Natural killer cell treated with Interleukin-12 subunit alpha and Interleukin-12 subunit beta and Interleukin-15 and Interleukin-18, amount 100 ng/mL, for 72 hours (primary cell): ENCODE data around the gene TINCR. TPM values are rescaled to one million over a fixed set of nuclear protein-coding genes. Genes with fewer than 3 reads are reported as not detected.

Experiments used
- ATAC-seq, 2 donors: fragments of 150-1000 bp; cut with Tn5 transposase in 1 of 2; sonication (Bioruptor Pico), chemical (Tn5 transposase) in 1 of 2; 2 replicates each; pipeline ENCODE4 v1.10.0; 2021
- DNase-seq: peaks from one replicate; pipeline ENCODE4 v3.0.0; 2022; ENCODE audit warnings: low spot score
- H3K27ac Mint-ChIP-seq, 2 donors: 1 replicate in 1 of 2; 2 replicates in 1 of 2; pipeline ENCODE4 v1.8.0; 2022; ENCODE audit warnings: mixed read lengths in 2 of 2, mild to moderate bottlenecking in 1 of 2, moderate library complexity in 1 of 2
- H3K27me3 Mint-ChIP-seq, 2 donors: 1 replicate in 1 of 2; 2 replicates in 1 of 2; pipeline ENCODE4 v1.8.0; 2022; ENCODE audit warnings: mixed read lengths in 2 of 2
- H3K36me3 Mint-ChIP-seq: one replicate; pipeline ENCODE4 v1.8.0; 2022; ENCODE audit warnings: mixed read lengths
- H3K4me1 Mint-ChIP-seq, 2 donors: 1 replicate in 1 of 2; 2 replicates in 1 of 2; pipeline ENCODE4 v1.8.0; 2022; ENCODE audit warnings: low read depth in 2 of 2, mixed read lengths in 2 of 2, mild to moderate bottlenecking in 1 of 2
- H3K4me3 Mint-ChIP-seq: one replicate; pipeline ENCODE4 v1.8.0; 2022; ENCODE audit warnings: mixed read lengths
- H3K9me3 Mint-ChIP-seq: 2 replicates; pipeline ENCODE4 v1.8.0; 2022; ENCODE audit warnings: mixed read lengths
- total RNA-seq, 2 donors: library from RNA; stranded (reverse); gene quantifications; one replicate each; pipeline ENCODE4 v1.2.3, GENCODE V29; 2022

The TINCR gene
- total RNA-seq, 2 donors from 2014 or later, result 0.57 to 2.6 TPM

- Mint-ChIP-seq H3K4me3 (peak overlapping the region; percentile 27), H3K9me3 (peaks cover 5% of the 10 kb centered on the region), H3K36me3 (peaks cover 10% of the 10 kb centered on the region), H3K4me1 (no peaks in the 10 kb centered on the region), H3K27ac (no peak overlapping the region), H3K27me3 (peaks cover 15 to 18% of the 10 kb centered on the region in 2 donors)
- DNase-seq, result no peak
- ATAC-seq, result no peak
Observed at GRCh38 chr19:5534787-5535586, 32.8 kb downstream of the TINCR start.

- no peak for ATAC-seq
- H3K4me1 Mint-ChIP-seq, result no peaks in the 10 kb centered on the region
- H3K27me3 Mint-ChIP-seq, result peaks cover 15 to 19% of the 10 kb centered on the region in 2 donors
- peaks cover 10% of the 10 kb centered on the region for H3K36me3 Mint-ChIP-seq
- H3K9me3 Mint-ChIP-seq, result peaks cover 5% of the 10 kb centered on the region
- no peak overlapping the region for H3K27ac Mint-ChIP-seq
- H3K4me3 Mint-ChIP-seq, result no peak overlapping the region
- DNase-seq, result no peak
Observed at GRCh38 chr19:5533257-5533656, 34.5 kb downstream of the TINCR start.

GRCh38 chr19:5530701-5531100 lies 37.1 kb downstream of the TINCR start:
- no peak for ATAC-seq
- Mint-ChIP-seq H3K4me1 (no peaks in the 10 kb centered on the region), H3K27me3 (peaks cover 9 to 12% of the 10 kb centered on the region in 2 donors), H3K9me3 (peaks cover 5% of the 10 kb centered on the region), H3K4me3 (no peak overlapping the region), H3K36me3 (peaks cover 10% of the 10 kb centered on the region), H3K27ac (no peak overlapping the region)
- DNase-seq, result no peak

- DNase-seq, result no peak
- Mint-ChIP-seq H3K9me3 (no peaks in the 10 kb centered on the region), H3K27ac (no peak overlapping the region), H3K4me3 (no peak overlapping the region), H3K36me3 (no peaks in the 10 kb centered on the region), H3K4me1 (no peaks in the 10 kb centered on the region), H3K27me3 (peaks cover 18 to 21% of the 10 kb centered on the region in 2 donors)
- ATAC-seq, result no peak
Observed at GRCh38 chr19:5526691-5527090, 41.1 kb downstream of the TINCR start.

GRCh38 chr19:5524081-5524480 lies 43.7 kb downstream of the TINCR start:
- no peaks in the 10 kb centered on the region for H3K4me1 Mint-ChIP-seq
- peaks cover 18 to 19% of the 10 kb centered on the region in 2 donors for H3K27me3 Mint-ChIP-seq
- ATAC-seq (no peak), DNase-seq (no peak)
- no peak overlapping the region for H3K4me3 Mint-ChIP-seq
- no peaks in the 10 kb centered on the region for H3K9me3 Mint-ChIP-seq
- no peaks in the 10 kb centered on the region for H3K36me3 Mint-ChIP-seq
- H3K27ac Mint-ChIP-seq, result no peak overlapping the region

GRCh38 chr19:5522106-5522505 lies 45.6 kb downstream of the TINCR start:
- H3K27ac Mint-ChIP-seq, result no peak overlapping the region
- ATAC-seq (no peak), DNase-seq (no peak)
- H3K9me3 Mint-ChIP-seq, result peaks cover 4% of the 10 kb centered on the region
- H3K36me3 Mint-ChIP-seq, result no peaks in the 10 kb centered on the region
- H3K4me3 Mint-ChIP-seq, result no peak overlapping the region
- H3K4me1 Mint-ChIP-seq, result no peaks in the 10 kb centered on the region
- H3K27me3 Mint-ChIP-seq, result peaks cover 19 to 27% of the 10 kb centered on the region in 2 donors

GRCh38 chr19:5520501-5520900 lies 47.3 kb downstream of the TINCR start:
- DNase-seq (no peak), ATAC-seq (no peak)
- no peak overlapping the region for H3K27ac Mint-ChIP-seq
- no peak overlapping the region for H3K4me3 Mint-ChIP-seq
- no peaks in the 10 kb centered on the region for H3K4me1 Mint-ChIP-seq
- H3K36me3 Mint-ChIP-seq, result peaks cover 13% of the 10 kb centered on the region
- peaks cover 19 to 37% of the 10 kb centered on the region in 2 donors for H3K27me3 Mint-ChIP-seq
- H3K9me3 Mint-ChIP-seq, result peaks cover 8% of the 10 kb centered on the region

- ATAC-seq (no peak), DNase-seq (no peak)
- H3K27ac Mint-ChIP-seq, result no peak overlapping the region
- no peak overlapping the region for H3K4me3 Mint-ChIP-seq
- H3K36me3 Mint-ChIP-seq, result peaks cover 13% of the 10 kb centered on the region
- H3K27me3 Mint-ChIP-seq, result peaks cover 11 to 27% of the 10 kb centered on the region in 2 donors
- H3K4me1 Mint-ChIP-seq, result no peaks in the 10 kb centered on the region
- peaks cover 8% of the 10 kb centered on the region for H3K9me3 Mint-ChIP-seq
Observed at GRCh38 chr19:5519076-5519475, 48.7 kb downstream of the TINCR start.

GRCh38 chr19:5515737-5516136 lies 52.0 kb downstream of the TINCR start:
- no peak for DNase-seq
- Mint-ChIP-seq H3K36me3 (peaks cover 13% of the 10 kb centered on the region), H3K4me3 (no peak overlapping the region), H3K27ac (no peak overlapping the region), H3K9me3 (peaks cover 8% of the 10 kb centered on the region), H3K4me1 (no peaks in the 10 kb centered on the region), H3K27me3 (peaks cover 6 to 19% of the 10 kb centered on the region in 2 donors)
- no peak for ATAC-seq

GRCh38 chr19:5514001-5514400 lies 53.8 kb downstream of the TINCR start:
- no peak for DNase-seq
- Mint-ChIP-seq H3K36me3 (peaks cover 13% of the 10 kb centered on the region), H3K9me3 (peaks cover 8% of the 10 kb centered on the region), H3K4me1 (no peaks in the 10 kb centered on the region), H3K4me3 (no peak overlapping the region), H3K27ac (no peak overlapping the region), H3K27me3 (peaks cover 9 to 19% of the 10 kb centered on the region in 2 donors)
- no peak for ATAC-seq

GRCh38 chr19:5512715-5513114 lies 55.0 kb downstream of the TINCR start:
- H3K27me3 Mint-ChIP-seq, result peaks cover 7 to 11% of the 10 kb centered on the region in 2 donors
- no peaks in the 10 kb centered on the region for H3K4me1 Mint-ChIP-seq

More at GRCh38 chr19:5512715-5513114, 55.0 kb downstream of the TINCR start:
- DNase-seq (no peak), ATAC-seq (no peak)
- peaks cover 8% of the 10 kb centered on the region for H3K9me3 Mint-ChIP-seq
- H3K4me3 Mint-ChIP-seq, result no peak overlapping the region
- no peak overlapping the region for H3K27ac Mint-ChIP-seq
- H3K36me3 Mint-ChIP-seq, result peaks cover 13% of the 10 kb centered on the region

Other genes with a start within 250 kb of the TINCR start
- under 1 TPM; 0.17 to 0.33 TPM for gene PTPRS, start 227.1 kb downstream of the TINCR start, total RNA-seq
- gene ZNRF4, start 112.5 kb downstream of the TINCR start, total RNA-seq, result not detected
- 100 to 1,000 TPM; 116 to 204 TPM for gene SAFB2, start 54.8 kb upstream of the TINCR start, total RNA-seq
- gene SAFB, start 55.1 kb upstream of the TINCR start, total RNA-seq, result 100 to 1,000 TPM; 126 to 190 TPM
- gene MICOS13, start 112.6 kb upstream of the TINCR start, total RNA-seq, result 10 to 100 TPM; 40.7 to 41.4 TPM
- gene HSD11B1L, start 113.1 kb upstream of the TINCR start, total RNA-seq, result 1 to 10 TPM; 1.8 to 3.6 TPM
- 100 to 1,000 TPM; 645 to 764 TPM for gene RPL36, start 122.3 kb upstream of the TINCR start, total RNA-seq
- gene LONP1, start 152.2 kb upstream of the TINCR start, total RNA-seq, result 100 to 1,000 TPM; 151 to 267 TPM
- gene CATSPERD, start 152.7 kb upstream of the TINCR start, total RNA-seq, result not detected
- 10 to 100 TPM in 1 of 2 donors, 1 to 10 TPM in 1; 8.5 to 21.5 TPM for gene PRR22, start 216.8 kb upstream of the TINCR start, total RNA-seq
- gene DUS3L, start 223.2 kb upstream of the TINCR start, total RNA-seq, result 100 to 1,000 TPM in 1 of 2 donors, 10 to 100 TPM in 1; 90.1 to 155 TPM
- gene NRTN, start 237.1 kb upstream of the TINCR start, total RNA-seq, result not detected